Breast epithelium (tissue), 4 donors: Measurements from ENCODE around the gene TRIM7. TPM values are rescaled to one million over a fixed set of nuclear protein-coding genes. Genes with fewer than 3 reads are reported as not detected.

Source experiments
- DNase-seq, 2 donors: peaks; one replicate each; pipeline ENCODE4 v3.0.0-alpha.2; 2019; ENCODE audit warnings: low spot score in 2 of 2
- H3K27ac ChIP-seq, 2 donors: fragments of 200-600 bp; sonication (generic) in 1 of 2; one replicate each; pipeline ENCODE4 v1.5.1; 2016 to 2019; ENCODE audit warnings: mild to moderate bottlenecking in 1 of 2
- H3K27me3 ChIP-seq, 2 donors: fragments of 200-600 bp; sonication (generic) in 1 of 2; one replicate each; pipeline versions ENCODE4 v1.5.1 to v1.6.0; 2017 to 2019; ENCODE audit warnings: control low read depth in 1 of 2, mild to moderate bottlenecking in 1 of 2
- H3K36me3 ChIP-seq: fragments of 200-600 bp; one replicate; pipeline ENCODE4 v1.5.1; 2019
- H3K4me1 ChIP-seq, 2 donors: fragments of 200-600 bp; sonication (generic); one replicate each; pipeline ENCODE4 v1.5.1; 2016 to 2019; ENCODE audit warnings: control low read depth in 1 of 2
- H3K4me3 ChIP-seq, 3 donors: fragments of 200-600 bp; sonication (generic); 1 replicate in 2 of 3; 2 replicates in 1 of 3; pipeline ENCODE4 v1.5.1; 2016 to 2019; ENCODE audit warnings: mild to moderate bottlenecking in 3 of 3, moderate library complexity in 2 of 3
- H3K9me3 ChIP-seq, 2 donors: fragments of 200-600 bp; sonication (generic) in 1 of 2; one replicate each; pipeline ENCODE4 v1.5.1; 2016 to 2019; ENCODE audit warnings: control low read depth in 1 of 2
- POLR2A ChIP-seq: fragments of 450-650 bp; IDR thresholded peaks from one replicate; pipeline ENCODE4 v1.6.1; 2016; ENCODE audit warnings: antibody characterized with exemption, mild to moderate bottlenecking, moderate library complexity
- POLR2AphosphoS5 ChIP-seq, 3 donors: sonication (generic); formaldehyde crosslinking; IDR thresholded peaks; one replicate each; pipeline ENCODE4 v1.6.1; 2017; ENCODE audit warnings: antibody characterized with exemption in 3 of 3
- intact Hi-C: fragments of 100-400 bp; cut with DNase I; formaldehyde crosslinking; loops from one replicate; pipeline ENCODE4 v1.15.1; 2023; ENCODE audit warnings: low total_unique reads
- total RNA-seq, 3 donors: library from RNA; depleted of rRNA; stranded (reverse); fragments of >200 nt; gene quantifications; one replicate each; pipeline ENCODE4 v1.1.0, GENCODE V29; 2016
- TF ChIP-seq, protein P1 (sequence below), 3 donors: fragments of 450-650 bp; IDR thresholded peaks; one replicate each; pipeline ENCODE4 v1.5.1; 2016 to 2017; ENCODE audit warnings: antibody characterized with exemption in 3 of 3, mild to moderate bottlenecking in 3 of 3, moderate library complexity in 3 of 3

The TRIM7 gene
- total RNA-seq, 3 donors from 2014 or later: 0.29 to 5.4 (median 5.2) TPM

- H3K36me3 ChIP-seq: no peaks in the 10 kb centered on the region
- intact Hi-C loops: no loop called here
- TF ChIP-seq POLR2AphosphoS5 (IDR thresholded peaks at IDR 0.05) (no peak), POLR2A (no peak)
- TF ChIP-seq, protein P1, sequence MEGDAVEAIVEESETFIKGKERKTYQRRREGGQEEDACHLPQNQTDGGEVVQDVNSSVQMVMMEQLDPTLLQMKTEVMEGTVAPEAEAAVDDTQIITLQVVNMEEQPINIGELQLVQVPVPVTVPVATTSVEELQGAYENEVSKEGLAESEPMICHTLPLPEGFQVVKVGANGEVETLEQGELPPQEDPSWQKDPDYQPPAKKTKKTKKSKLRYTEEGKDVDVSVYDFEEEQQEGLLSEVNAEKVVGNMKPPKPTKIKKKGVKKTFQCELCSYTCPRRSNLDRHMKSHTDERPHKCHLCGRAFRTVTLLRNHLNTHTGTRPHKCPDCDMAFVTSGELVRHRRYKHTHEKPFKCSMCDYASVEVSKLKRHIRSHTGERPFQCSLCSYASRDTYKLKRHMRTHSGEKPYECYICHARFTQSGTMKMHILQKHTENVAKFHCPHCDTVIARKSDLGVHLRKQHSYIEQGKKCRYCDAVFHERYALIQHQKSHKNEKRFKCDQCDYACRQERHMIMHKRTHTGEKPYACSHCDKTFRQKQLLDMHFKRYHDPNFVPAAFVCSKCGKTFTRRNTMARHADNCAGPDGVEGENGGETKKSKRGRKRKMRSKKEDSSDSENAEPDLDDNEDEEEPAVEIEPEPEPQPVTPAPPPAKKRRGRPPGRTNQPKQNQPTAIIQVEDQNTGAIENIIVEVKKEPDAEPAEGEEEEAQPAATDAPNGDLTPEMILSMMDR (IDR thresholded peaks at IDR 0.05): no peak
Measured at GRCh38 chr5:181168595-181169118, 36.3 kb downstream of the TRIM7 start.

GRCh38 chr5:181167814-181168488, 37.0 kb downstream of the TRIM7 start:
- Histone ChIP-seq H3K27me3 (peaks cover 2 to 45% of the 10 kb centered on the region in 2 donors), H3K9me3 (no peaks in the 10 kb centered on the region)

More at GRCh38 chr5:181168595-181169118, 36.3 kb downstream of the TRIM7 start:
- Histone ChIP-seq H3K27me3 (peaks cover 2 to 48% of the 10 kb centered on the region in 2 donors), H3K4me1 (no peaks in the 10 kb centered on the region), H3K4me3 (no peak overlapping the region), H3K9me3 (no peaks in the 10 kb centered on the region), H3K27ac (no peak overlapping the region)
- no peak for DNase-seq

DNA sequence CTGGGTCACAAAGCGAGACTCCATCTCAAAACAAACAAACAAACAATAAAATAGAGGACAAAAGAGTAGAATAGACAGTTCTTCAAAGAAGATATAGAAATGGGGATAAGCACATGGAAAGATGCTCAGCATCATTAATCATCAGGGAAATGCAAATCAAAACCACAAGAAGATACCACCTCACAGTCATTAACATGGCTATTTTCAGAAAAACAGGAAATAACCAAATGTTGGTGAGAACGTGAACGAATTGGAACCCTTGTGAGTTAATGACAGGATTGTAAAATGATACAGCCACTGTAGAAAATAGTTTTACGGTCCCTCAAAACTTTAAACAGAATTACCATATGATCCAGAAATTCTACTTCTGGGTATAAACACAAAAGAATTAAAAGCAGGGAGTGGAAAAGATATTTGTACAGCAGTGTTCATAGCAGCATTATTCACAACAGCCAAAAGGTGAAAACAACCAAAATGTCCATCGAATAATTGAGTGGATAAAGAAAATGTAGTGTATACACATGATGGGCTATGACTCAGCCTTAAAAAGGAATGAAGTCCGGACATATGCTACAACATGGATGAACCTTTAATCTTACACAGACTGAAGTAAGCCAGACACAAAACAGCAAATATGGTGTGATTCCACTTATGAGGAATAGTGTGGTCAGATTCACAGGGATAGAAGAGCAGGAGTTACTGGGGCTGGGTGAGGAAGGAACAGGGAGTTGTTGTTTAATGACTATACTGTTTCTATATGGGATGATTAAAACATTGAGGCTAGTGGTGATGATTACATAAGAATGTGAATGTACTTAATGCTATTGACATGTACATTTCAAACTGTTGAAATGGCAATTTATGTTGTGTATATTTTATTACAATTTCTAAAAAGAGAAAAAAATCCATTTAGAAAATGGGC, 37.9 kb downstream of the TRIM7 start:
- TF ChIP-seq POLR2A (no peak), POLR2AphosphoS5 (IDR thresholded peaks at IDR 0.05) (no peak)
- TF ChIP-seq, protein P1 (IDR thresholded peaks at IDR 0.05): no peak
- no peaks in the 10 kb centered on the region for H3K4me1 ChIP-seq
- DNase-seq: no peak
- intact Hi-C loops: no loop called here
- H3K27ac ChIP-seq: no peak overlapping the region
- H3K9me3 ChIP-seq: no peaks in the 10 kb centered on the region
- H3K27me3 ChIP-seq: peaks cover 2 to 36% of the 10 kb centered on the region in 2 donors
- H3K4me3 ChIP-seq: no peak overlapping the region
- no peaks in the 10 kb centered on the region for H3K36me3 ChIP-seq

More at GRCh38 chr5:181167814-181168488, 37.0 kb downstream of the TRIM7 start:
- intact Hi-C loops: no loop called here
- Histone ChIP-seq H3K36me3 (no peaks in the 10 kb centered on the region), H3K4me3 (no peak overlapping the region), H3K4me1 (no peaks in the 10 kb centered on the region), H3K27ac (no peak overlapping the region)
- TF ChIP-seq POLR2A (no peak), POLR2AphosphoS5 (IDR thresholded peaks at IDR 0.05) (no peak)
- TF ChIP-seq, protein P1 (IDR thresholded peaks at IDR 0.05): no peak
- no peak for DNase-seq

DNA sequence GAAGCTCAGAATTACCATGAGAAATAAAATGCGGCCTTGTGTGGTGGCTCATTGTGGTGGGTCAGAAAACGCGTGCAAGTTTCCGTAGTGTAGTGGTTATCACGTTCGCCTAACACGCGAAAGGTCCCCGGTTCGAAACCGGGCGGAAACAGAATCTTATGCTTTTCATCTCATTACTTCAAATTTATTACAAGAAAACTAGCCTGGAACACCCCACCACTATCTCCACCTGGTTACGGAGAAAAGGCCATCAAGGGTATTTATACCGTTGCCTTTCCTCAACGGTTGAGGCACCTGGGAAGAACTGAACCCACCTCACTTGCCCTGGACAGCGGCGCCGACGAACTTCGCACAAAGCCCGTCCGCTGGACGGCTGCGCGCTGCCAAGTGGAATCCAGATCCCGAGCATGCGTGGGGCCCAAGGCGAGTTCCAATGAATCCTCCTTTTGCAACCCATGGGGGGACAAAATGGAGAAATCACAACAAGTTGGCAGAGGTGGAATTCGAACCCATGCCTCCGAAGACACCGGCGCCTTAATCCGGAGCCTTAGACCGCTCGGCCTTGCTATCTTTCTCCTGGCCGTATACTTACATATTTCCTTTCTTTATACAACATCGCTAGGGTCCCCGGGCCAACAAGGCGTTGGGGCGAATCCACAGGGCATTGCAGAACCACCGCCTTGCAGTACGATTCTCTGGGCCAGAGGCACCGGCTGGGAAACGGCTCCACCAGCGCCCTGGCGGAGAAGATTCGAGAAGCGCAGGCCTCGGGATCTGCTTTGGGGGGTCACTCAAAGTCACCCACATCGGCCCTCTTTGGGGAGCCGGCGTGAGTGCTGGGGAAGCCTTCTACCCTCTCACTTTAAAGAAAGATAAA, 40.7 kb downstream of the TRIM7 start:
- Histone ChIP-seq H3K36me3 (no peaks in the 10 kb centered on the region), H3K4me3 (no peak overlapping the region), H3K27ac (no peak overlapping the region), H3K27me3 (peaks cover 0 to 12% of the 10 kb centered on the region in 2 donors), H3K9me3 (no peaks in the 10 kb centered on the region), H3K4me1 (no peaks in the 10 kb centered on the region)
- intact Hi-C loops: no loop called here
- no peak for DNase-seq
- TF ChIP-seq, protein P1 (IDR thresholded peaks at IDR 0.05): no peak
- TF ChIP-seq POLR2A (no peak), POLR2AphosphoS5 (IDR thresholded peaks at IDR 0.05) (no peak)
